K562 (cell line): Measurements from ENCODE around the gene KLHL13. TPM values are rescaled to one million over a fixed set of nuclear protein-coding genes. Genes with fewer than 3 reads are reported as not detected.

Experiments
- ATAC-seq: fragments of 200-7000 bp; cut with Tn5 transposase; 3 replicates; pipeline ENCODE4 v1.9.1; 2020; ENCODE audit warnings: moderate library complexity
- BruUV-seq: library from RNA; stranded (reverse); fragments of 400-500 nt; replicated peaks from 2 replicates; lab custom pipeline; 2021; lab: Mats Ljungman, UMichigan
- CTCF ChIA-PET: fragments of 300-600 bp; formaldehyde crosslinking; extraction: SDS; loops from one replicate; lab custom pipeline; 2021; ENCODE audit warnings: low intra/inter-chr PET ratio; lab: Yijun Ruan, JAX
- POLR2A ChIA-PET: fragments of 300-600, 350-650 bp; sonication (Branson Sonifier 250); formaldehyde crosslinking; extraction: SDS; loops from one replicate; lab custom pipeline; 2021; ENCODE audit warnings: antibody characterized with exemption, inconsistent platforms; lab: Yijun Ruan, JAX
- DNase-seq, 4 experiments: peaks; one replicate each; pipeline versions ENCODE4 v3.0.0 to v3.0.0-alpha.2; 2011 to 2018; ENCODE audit warnings: low spot score in 3 of 4, mixed read lengths in 3 of 4; ENCODE audit errors: extremely low read depth in 1 of 4
- FAIRE-seq: peaks from 2 replicates; lab custom pipeline; 2011; peaks lifted over from hg19 to GRCh38; lab: Jason Lieb, UNC
- H2AFZ ChIP-seq: 2 replicates; pipeline ENCODE4 v1.6.0; 2011; ENCODE audit warnings: low read depth, low read length, control low read depth, inconsistent platforms
- H3K27ac ChIP-seq: fragments of 200-600 bp; 3 replicates; pipeline ENCODE4 v1.8.0; 2011; ENCODE audit warnings: low read depth, mild to moderate bottlenecking, control low read depth, inconsistent platforms, low read length, moderate library complexity, mixed read lengths; ENCODE audit errors: extremely low read depth
- H3K27me3 ChIP-seq, 2 experiments: fragments of 300-600 bp in 1 of 2; 2 replicates in 1 of 2; 3 replicates in 1 of 2; pipeline versions ENCODE4 v1.6.0 to v1.8.0; 2011; ENCODE audit warnings: inconsistent platforms in 2 of 2, low read length in 2 of 2, mild to moderate bottlenecking in 1 of 2, mixed read lengths in 1 of 2, moderate library complexity in 1 of 2; ENCODE audit not compliant: control insufficient read depth in 2 of 2, insufficient read depth in 2 of 2
- H3K36me3 ChIP-seq: fragments of 300-600 bp; 3 replicates; pipeline ENCODE4 v1.8.0; 2011; ENCODE audit warnings: mild to moderate bottlenecking, low read length, inconsistent platforms; ENCODE audit not compliant: control insufficient read depth, insufficient read depth
- H3K4me1 ChIP-seq, 2 experiments: fragments of 200-600 bp in 1 of 2; replicated peaks in 1 of 2; 2 replicates in 1 of 2; 3 replicates in 1 of 2; pipeline versions ENCODE4 v1.5.1 to v1.8.0; 2011; ENCODE audit warnings: inconsistent platforms in 2 of 2, low read length in 2 of 2, mild to moderate bottlenecking in 1 of 2, mixed read lengths in 1 of 2, moderate library complexity in 1 of 2; ENCODE audit not compliant: control insufficient read depth in 2 of 2, insufficient read depth in 2 of 2
- H3K4me2 ChIP-seq: 2 replicates; pipeline ENCODE4 v1.6.1; 2011; ENCODE audit warnings: low read length, control low read depth, inconsistent platforms, mixed read lengths; ENCODE audit not compliant: insufficient read depth
- H3K4me3 ChIP-seq: fragments of 200-600 bp; sonication (generic), shearing (Covaris generic); 2 replicates; pipeline ENCODE4 v1.5.1; 2016; ENCODE audit warnings: control low read depth, inconsistent platforms
- H3K79me2 ChIP-seq: fragments of 200-600 bp; 3 replicates; pipeline ENCODE4 v1.8.0; 2011; ENCODE audit warnings: low read length, inconsistent platforms; ENCODE audit not compliant: control insufficient read depth, insufficient read depth
- H3K9ac ChIP-seq, 2 experiments: 2 replicates each; pipeline versions ENCODE4 v1.6.0 to v1.6.1; 2011; ENCODE audit warnings: low read depth in 2 of 2, low read length in 2 of 2, control low read depth in 1 of 2, inconsistent platforms in 1 of 2, mild to moderate bottlenecking in 1 of 2, mixed read lengths in 1 of 2; ENCODE audit not compliant: insufficient read depth in 1 of 2
- H3K9me1 ChIP-seq: one replicate; pipeline ENCODE4 v1.6.0; 2011; ENCODE audit warnings: inconsistent platforms, mild to moderate bottlenecking, low read length, moderate library complexity; ENCODE audit not compliant: control insufficient read depth, insufficient read depth
- H3K9me3 ChIP-seq: replicated peaks from 2 replicates; pipeline ENCODE4 v1.5.1; 2011; ENCODE audit warnings: low read depth, low read length, inconsistent platforms; ENCODE audit not compliant: control insufficient read depth, insufficient read depth
- H4K20me1 ChIP-seq: replicated peaks from 2 replicates; pipeline ENCODE4 v1.6.1; 2011; ENCODE audit warnings: low read length, inconsistent platforms, mixed read lengths; ENCODE audit not compliant: control insufficient read depth, insufficient read depth
- GABPB2 ChIP-seq: fragments of 250-450 bp; sonication (Bioruptor Pico); conservative IDR thresholded peaks from 2 replicates; pipeline ENCODE4 v1.5.1; 2021; ENCODE audit warnings: mild to moderate bottlenecking
- GMEB1 ChIP-seq: fragments of 250-450 bp; sonication (Bioruptor Pico); IDR thresholded peaks from 2 replicates; pipeline ENCODE4 v1.4.0; 2020; ENCODE audit warnings: mild to moderate bottlenecking
- MEF2A ChIP-seq: IDR thresholded peaks from 2 replicates; pipeline ENCODE4 v1.6.1; 2011; ENCODE audit warnings: low read depth, mild to moderate bottlenecking, low read length, moderate library complexity; ENCODE audit not compliant: control insufficient read depth
- NUFIP1 ChIP-seq: fragments of 450-650 bp; IDR thresholded peaks from 2 replicates; pipeline ENCODE4 v1.6.1; 2018; ENCODE audit not compliant: partially characterized antibody
- SNRNP70 ChIP-seq: fragments of 200-400 bp; formaldehyde crosslinking; optimal IDR thresholded peaks from 2 replicates; pipeline ENCODE3; 2017; ENCODE audit warnings: low read depth, low read length
- ZNF263 ChIP-seq: sonication (generic); formaldehyde crosslinking; IDR thresholded peaks from 2 replicates; pipeline ENCODE4 v1.8.0; 2022; ENCODE audit warnings: mild to moderate bottlenecking, missing genetic modification reagents, borderline replicate concordance
- ZNF280B ChIP-seq: fragments of 250-450 bp; sonication (Bioruptor Pico); IDR thresholded peaks from 2 replicates; pipeline ENCODE4 v1.5.1; 2021; ENCODE audit warnings: mild to moderate bottlenecking
- WGBS: fragments of 100-300 bp; shearing (Covaris generic); methylation state at CpG from one replicate; pipeline ENCODE4 v1.1.6; 2016; ENCODE audit warnings: low coverage, mixed read lengths; ENCODE audit not compliant: insufficient coverage; ENCODE audit errors: missing lambda C conversion rate; 5-methylcytosine and 5-hydroxymethylcytosine counted together
- in situ Hi-C: fragments of 300-500 bp; cut with MboI; formaldehyde crosslinking; loops from 4 replicates; pipeline ENCODE4 v1.15.0; 2018; ENCODE audit warnings: inconsistent platforms, mixed read lengths
- intact Hi-C: fragments of 100-400 bp; cut with micrococcal nuclease; formaldehyde crosslinking; loops from 2 replicates; pipeline ENCODE4 v1.14.2; 2022
- polyA plus RNA-seq, 8 experiments: library from polyadenylated mRNA; depleted of rRNA in 4 of 8; stranded (reverse) in 5 of 8; unstranded in 3 of 8; fragments of >200 nt; fragmentation: Nextera tagmentation in 2 of 8; fragmentation: Illumina TruSeq in 1 of 8; extraction: Ambion mirVana in 2 of 8; extraction: Trizol in 1 of 8; gene quantifications; 2 replicates each; pipeline versions ENCODE4 v1.2.1 to v1.2.3, GENCODE V29; 2011 to 2014; ENCODE audit warnings: inconsistent platforms in 1 of 8, missing spikeins in 1 of 8
- total RNA-seq, 7 experiments: library from RNA; depleted of rRNA in 6 of 7; stranded (reverse); fragments of >200 nt in 6 of 7; fragmentation: Illumina TruSeq in 2 of 7; extraction: Trizol in 2 of 7; gene quantifications; 2 replicates each; pipeline versions ENCODE4 v1.2.1 to v1.2.3, GENCODE V29; 2011 to 2021; ENCODE audit warnings: low replicate concordance in 1 of 7
- TF ChIP-seq, protein P1 (sequence below): sonication (generic); formaldehyde crosslinking; IDR thresholded peaks from 2 replicates; pipeline ENCODE4 v1.8.1; 2022; ENCODE audit warnings: missing genetic modification reagents
- TF ChIP-seq, protein P2 (sequence below), 2 experiments: IDR thresholded peaks; 2 replicates each; pipeline ENCODE4 v1.6.1; 2012; ENCODE audit warnings: improper control_type of control experiment in 2 of 2, low read depth in 2 of 2, low read length in 2 of 2, borderline replicate concordance in 1 of 2

KLHL13 gene
- total and polyA plus RNA-seq, 9 of the 15 experiments (the other 6 are each of a cell fraction or from before 2014, with no cell fraction given), result 1.2 to 4.1 (median 2.2) TPM

- Histone ChIP-seq H2AFZ (no peak overlapping the region), H3K4me3 (no peak overlapping the region), H3K27ac (no peak overlapping the region), H3K4me2 (no peak overlapping the region), H3K9me1 (no peaks in the 10 kb centered on the region), H3K79me2 (no peaks in the 10 kb centered on the region), H3K9me3 (no peaks in the 10 kb centered on the region), H3K4me1 (no peaks in the 10 kb centered on the region), H4K20me1 (no peaks in the 10 kb centered on the region), H3K36me3 (no peaks in the 10 kb centered on the region), H3K9ac (no peak overlapping the region), H3K27me3 (no peaks in the 10 kb centered on the region)
- WGBS, result 7% methylated on average over 1 of the region's 1 CpG
- in situ Hi-C loops (no loop called here), intact Hi-C loops (no loop called here)
- no TSS peak for BruUV-seq
- TF ChIP-seq, protein P1, sequence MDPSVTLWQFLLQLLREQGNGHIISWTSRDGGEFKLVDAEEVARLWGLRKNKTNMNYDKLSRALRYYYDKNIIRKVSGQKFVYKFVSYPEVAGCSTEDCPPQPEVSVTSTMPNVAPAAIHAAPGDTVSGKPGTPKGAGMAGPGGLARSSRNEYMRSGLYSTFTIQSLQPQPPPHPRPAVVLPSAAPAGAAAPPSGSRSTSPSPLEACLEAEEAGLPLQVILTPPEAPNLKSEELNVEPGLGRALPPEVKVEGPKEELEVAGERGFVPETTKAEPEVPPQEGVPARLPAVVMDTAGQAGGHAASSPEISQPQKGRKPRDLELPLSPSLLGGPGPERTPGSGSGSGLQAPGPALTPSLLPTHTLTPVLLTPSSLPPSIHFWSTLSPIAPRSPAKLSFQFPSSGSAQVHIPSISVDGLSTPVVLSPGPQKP (CRISPR knock-in tag), result no peak
- no peak for ATAC-seq
- ChIA-PET CTCF (no interaction called here), POLR2A (no interaction called here)
- DNase-seq, result no peak
- FAIRE-seq, result no peak
Observed at GRCh38 chrX:117910216-117910615, 206.4 kb downstream of the KLHL13 start.

DNA sequence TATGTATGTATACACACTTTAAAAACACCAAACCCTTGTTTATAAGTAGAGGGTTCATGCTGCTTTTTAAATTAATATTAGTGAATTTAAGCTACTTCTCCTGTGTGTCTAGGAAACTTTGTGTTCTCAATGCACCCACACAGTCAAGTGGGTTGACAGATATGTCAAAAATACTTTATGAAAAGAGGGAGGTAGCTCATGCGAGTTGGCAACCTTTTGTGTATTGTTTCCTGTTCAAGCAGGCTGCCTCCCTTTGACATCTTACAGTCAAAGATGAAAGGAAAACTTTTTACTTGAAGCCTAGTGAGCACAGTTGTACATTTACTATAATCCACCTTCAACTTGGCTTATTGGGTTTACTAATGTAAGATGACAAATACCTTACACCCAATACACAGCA, 218.4 kb downstream of the KLHL13 start:
- no peaks in the 10 kb centered on the region for H3K9me1 ChIP-seq
- in situ Hi-C loops, result no loop called here
- ATAC-seq, result no peak
- H3K36me3 ChIP-seq, result no peaks in the 10 kb centered on the region
- BruUV-seq, result no TSS peak
- ChIA-PET POLR2A (no interaction called here), CTCF (no interaction called here)
- H3K9ac ChIP-seq, result no peak overlapping the region
- no peak overlapping the region for H3K4me3 ChIP-seq
- H3K9me3 ChIP-seq, result no peaks in the 10 kb centered on the region
- H3K27me3 ChIP-seq, result no peaks in the 10 kb centered on the region
- WGBS, result 0% methylated on average over 1 of the region's 1 CpG
- no peaks in the 10 kb centered on the region for H3K79me2 ChIP-seq
- no peak for FAIRE-seq
- no peaks in the 10 kb centered on the region for H3K4me1 ChIP-seq
- no peak for DNase-seq
- no peaks in the 10 kb centered on the region for H4K20me1 ChIP-seq
- H3K4me2 ChIP-seq, result no peak overlapping the region
- intact Hi-C loops, result no loop called here
- no peak overlapping the region for H3K27ac ChIP-seq
- H2AFZ ChIP-seq, result no peak overlapping the region
- TF ChIP-seq GMEB1 (CRISPR knock-in tag), result no peak
- TF ChIP-seq, protein P2, sequence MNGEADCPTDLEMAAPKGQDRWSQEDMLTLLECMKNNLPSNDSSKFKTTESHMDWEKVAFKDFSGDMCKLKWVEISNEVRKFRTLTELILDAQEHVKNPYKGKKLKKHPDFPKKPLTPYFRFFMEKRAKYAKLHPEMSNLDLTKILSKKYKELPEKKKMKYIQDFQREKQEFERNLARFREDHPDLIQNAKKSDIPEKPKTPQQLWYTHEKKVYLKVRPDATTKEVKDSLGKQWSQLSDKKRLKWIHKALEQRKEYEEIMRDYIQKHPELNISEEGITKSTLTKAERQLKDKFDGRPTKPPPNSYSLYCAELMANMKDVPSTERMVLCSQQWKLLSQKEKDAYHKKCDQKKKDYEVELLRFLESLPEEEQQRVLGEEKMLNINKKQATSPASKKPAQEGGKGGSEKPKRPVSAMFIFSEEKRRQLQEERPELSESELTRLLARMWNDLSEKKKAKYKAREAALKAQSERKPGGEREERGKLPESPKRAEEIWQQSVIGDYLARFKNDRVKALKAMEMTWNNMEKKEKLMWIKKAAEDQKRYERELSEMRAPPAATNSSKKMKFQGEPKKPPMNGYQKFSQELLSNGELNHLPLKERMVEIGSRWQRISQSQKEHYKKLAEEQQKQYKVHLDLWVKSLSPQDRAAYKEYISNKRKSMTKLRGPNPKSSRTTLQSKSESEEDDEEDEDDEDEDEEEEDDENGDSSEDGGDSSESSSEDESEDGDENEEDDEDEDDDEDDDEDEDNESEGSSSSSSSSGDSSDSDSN (IDR thresholded peaks at IDR 0.05; ENCODE audit: borderline replicate concordance in 1 of 2, low read depth in 2 of 2, low read length in 2 of 2), result no peak
- no peak for TF ChIP-seq MEF2A
- TF ChIP-seq SNRNP70, result no peak
- no peak for TF ChIP-seq NUFIP1
- no peak for TF ChIP-seq ZNF263 (CRISPR knock-in tag)
- TF ChIP-seq ZNF280B, result no peak
- no peak for TF ChIP-seq GABPB2 (CRISPR knock-in tag)
